Neutrophil (primary cell): ENCODE results near the gene CDH8.
"Not testable (repeated sequence)": the region's sequence is repeated elsewhere in the genome, so short reads cannot be mapped to it uniquely, and the experiment has no call there.

Source experiments
- H3K27ac ChIP-seq: fragments of 200-600 bp; sonication (generic); 2 replicates; pipeline ENCODE4 v1.5.1; 2016; ENCODE audit warnings: mild to moderate bottlenecking, moderate library complexity
- H3K27me3 ChIP-seq: fragments of 200-600 bp; sonication (generic); 2 replicates; pipeline ENCODE4 v1.6.0; 2016; ENCODE audit warnings: mild to moderate bottlenecking
- H3K36me3 ChIP-seq: fragments of 200-600 bp; sonication (generic); 2 replicates; pipeline ENCODE4 v1.5.1; 2017
- H3K4me1 ChIP-seq, 2 experiments: fragments of 200-600 bp in 1 of 2; sonication (generic) in 1 of 2; 1 replicate in 1 of 2; 2 replicates in 1 of 2; pipeline versions ENCODE4 v1.5.1 to v1.6.1; 2013 to 2016; ENCODE audit warnings: low read depth in 1 of 2, low read length in 1 of 2, mild to moderate bottlenecking in 1 of 2, moderate library complexity in 1 of 2; ENCODE audit not compliant: control insufficient read depth in 1 of 2, insufficient read depth in 1 of 2
- H3K4me3 ChIP-seq, 2 experiments: fragments of 200-600 bp in 1 of 2; sonication (generic) in 1 of 2; 1 replicate in 1 of 2; 2 replicates in 1 of 2; pipeline ENCODE4 v1.5.1; 2013 to 2016; ENCODE audit warnings: low read depth in 1 of 2, low read length in 1 of 2, mild to moderate bottlenecking in 1 of 2, moderate library complexity in 1 of 2
- H3K9me3 ChIP-seq: fragments of 200-600 bp; sonication (generic); 2 replicates; pipeline ENCODE4 v1.5.1; 2016
- TF ChIP-seq, protein P1 (sequence below): fragments of 200-600 bp; sonication (generic); IDR thresholded peaks from 2 replicates; pipeline ENCODE4 v1.5.1; 2016; ENCODE audit warnings: antibody characterized with exemption

Gene CDH8

DNA sequence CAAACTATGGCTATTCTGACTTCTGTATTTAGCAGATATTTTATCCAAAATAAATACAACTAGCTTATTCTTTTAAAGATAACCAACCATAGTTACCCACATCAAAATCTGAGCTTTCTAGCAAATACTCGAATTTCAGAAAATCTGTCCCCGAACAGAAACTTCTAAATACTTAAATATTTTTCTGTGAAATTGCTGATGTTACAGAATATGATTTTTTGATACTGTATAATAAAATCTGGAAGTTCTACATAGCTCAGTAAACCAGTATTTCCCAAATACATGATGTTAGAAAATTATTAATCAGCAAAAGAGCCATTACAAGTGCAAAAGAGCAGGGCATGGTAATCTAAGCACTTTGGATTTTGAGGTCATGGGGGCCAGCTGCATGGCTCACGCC lies 114.9 kb downstream of the CDH8 start:
- TF ChIP-seq, protein P1, sequence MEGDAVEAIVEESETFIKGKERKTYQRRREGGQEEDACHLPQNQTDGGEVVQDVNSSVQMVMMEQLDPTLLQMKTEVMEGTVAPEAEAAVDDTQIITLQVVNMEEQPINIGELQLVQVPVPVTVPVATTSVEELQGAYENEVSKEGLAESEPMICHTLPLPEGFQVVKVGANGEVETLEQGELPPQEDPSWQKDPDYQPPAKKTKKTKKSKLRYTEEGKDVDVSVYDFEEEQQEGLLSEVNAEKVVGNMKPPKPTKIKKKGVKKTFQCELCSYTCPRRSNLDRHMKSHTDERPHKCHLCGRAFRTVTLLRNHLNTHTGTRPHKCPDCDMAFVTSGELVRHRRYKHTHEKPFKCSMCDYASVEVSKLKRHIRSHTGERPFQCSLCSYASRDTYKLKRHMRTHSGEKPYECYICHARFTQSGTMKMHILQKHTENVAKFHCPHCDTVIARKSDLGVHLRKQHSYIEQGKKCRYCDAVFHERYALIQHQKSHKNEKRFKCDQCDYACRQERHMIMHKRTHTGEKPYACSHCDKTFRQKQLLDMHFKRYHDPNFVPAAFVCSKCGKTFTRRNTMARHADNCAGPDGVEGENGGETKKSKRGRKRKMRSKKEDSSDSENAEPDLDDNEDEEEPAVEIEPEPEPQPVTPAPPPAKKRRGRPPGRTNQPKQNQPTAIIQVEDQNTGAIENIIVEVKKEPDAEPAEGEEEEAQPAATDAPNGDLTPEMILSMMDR = no peak
- H3K9me3 ChIP-seq = no peaks in the 10 kb centered on the region
- H3K27ac ChIP-seq = no peak overlapping the region
- no peaks in the 10 kb centered on the region for H3K36me3 ChIP-seq
- no peak overlapping the region for H3K4me3 ChIP-seq
- no peaks in the 10 kb centered on the region for H3K4me1 ChIP-seq
- no peaks in the 10 kb centered on the region for H3K27me3 ChIP-seq

DNA sequence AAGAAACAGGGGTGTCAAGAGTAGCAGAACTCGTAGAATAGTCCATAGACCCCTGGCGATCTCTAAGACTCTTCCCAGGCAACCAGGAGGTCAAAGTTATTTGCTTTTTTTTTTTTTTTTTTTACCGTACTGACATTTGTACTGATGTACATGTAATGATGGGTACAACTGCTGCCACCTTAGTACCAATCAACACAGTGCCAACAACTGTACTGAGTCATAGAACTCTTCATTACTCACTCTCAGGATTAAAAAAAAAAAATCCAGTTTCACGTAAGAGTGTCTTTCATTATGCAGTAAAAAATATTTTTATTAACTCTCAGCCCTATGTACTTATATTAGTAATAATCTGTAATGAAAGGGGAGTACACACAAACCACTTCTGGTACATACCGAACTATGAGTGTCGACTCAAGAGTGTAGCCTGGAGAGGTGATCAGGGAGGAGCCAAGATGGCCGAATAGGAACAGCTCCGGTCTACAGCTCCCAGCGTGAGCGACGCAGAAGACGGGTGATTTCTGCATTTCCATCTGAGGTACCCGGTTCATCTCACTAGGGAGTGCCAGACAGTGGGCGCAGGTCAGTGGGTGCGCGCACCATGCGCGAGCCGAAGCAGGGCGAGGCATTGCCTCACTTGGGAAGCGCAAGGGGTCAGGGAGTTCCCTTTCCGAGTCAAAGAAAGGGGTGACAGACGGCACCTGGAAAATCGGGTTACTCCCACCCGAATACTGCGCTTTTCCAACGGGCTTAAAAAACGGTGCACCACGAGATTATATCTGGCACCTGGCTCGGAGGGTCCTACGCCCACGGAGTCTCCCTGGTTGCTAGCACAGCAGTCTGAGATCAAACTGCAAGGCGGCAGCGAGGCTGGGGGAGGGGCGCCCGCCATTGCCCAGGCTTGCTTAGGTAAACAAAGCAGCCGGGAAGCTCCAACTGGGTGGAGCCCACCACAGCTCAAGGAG lies 118.1 kb downstream of the CDH8 start:
- not testable (repeated sequence) for H3K4me3 ChIP-seq, H3K27ac ChIP-seq, H3K27me3 ChIP-seq, H3K36me3 ChIP-seq, H3K4me1 ChIP-seq, H3K9me3 ChIP-seq

DNA sequence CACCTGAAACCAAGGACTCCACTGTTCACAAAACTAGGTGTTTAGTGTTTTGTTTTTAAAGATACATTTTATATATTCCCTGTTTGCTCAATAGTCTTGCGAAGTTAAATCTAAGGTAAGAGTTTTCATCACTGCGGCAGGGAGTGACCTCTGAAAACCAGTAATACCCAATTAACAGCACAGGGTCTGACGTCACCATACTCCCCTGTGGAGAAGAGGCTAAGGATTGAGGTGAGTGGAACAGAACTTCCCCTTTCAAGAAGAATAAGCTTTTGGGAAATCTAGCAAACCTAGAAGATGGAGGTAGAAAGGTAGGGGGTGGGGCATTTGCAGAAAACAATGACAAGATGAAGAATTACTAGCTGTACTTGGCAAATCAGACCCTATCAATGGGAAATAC lies 120.7 kb downstream of the CDH8 start:
- Histone ChIP-seq H3K27ac (no peak overlapping the region), H3K4me1 (no peaks in the 10 kb centered on the region), H3K4me3 (no peak overlapping the region), H3K27me3 (no peaks in the 10 kb centered on the region), H3K9me3 (no peaks in the 10 kb centered on the region), H3K36me3 (no peaks in the 10 kb centered on the region)
- TF ChIP-seq, protein P1 = no peak

DNA sequence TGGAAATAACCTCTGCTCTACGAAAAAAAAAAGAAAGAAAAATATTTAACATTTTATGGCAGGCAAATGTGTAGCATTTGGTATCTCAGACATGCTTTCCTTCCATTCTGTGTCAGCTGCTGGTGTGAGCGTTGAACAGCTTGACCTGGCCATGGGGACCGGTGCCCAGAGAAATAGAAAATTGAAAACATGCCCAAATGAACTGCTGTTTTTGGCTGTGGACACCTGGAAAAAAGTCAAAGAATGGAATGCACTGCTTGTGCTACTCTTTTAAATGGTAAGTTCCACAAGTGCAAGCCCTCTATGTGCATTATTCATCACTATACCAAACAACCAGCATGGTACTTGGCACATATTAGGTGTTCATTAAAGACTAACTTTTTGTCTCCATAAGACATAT lies 127.2 kb downstream of the CDH8 start:
- TF ChIP-seq, protein P1 = no peak

DNA sequence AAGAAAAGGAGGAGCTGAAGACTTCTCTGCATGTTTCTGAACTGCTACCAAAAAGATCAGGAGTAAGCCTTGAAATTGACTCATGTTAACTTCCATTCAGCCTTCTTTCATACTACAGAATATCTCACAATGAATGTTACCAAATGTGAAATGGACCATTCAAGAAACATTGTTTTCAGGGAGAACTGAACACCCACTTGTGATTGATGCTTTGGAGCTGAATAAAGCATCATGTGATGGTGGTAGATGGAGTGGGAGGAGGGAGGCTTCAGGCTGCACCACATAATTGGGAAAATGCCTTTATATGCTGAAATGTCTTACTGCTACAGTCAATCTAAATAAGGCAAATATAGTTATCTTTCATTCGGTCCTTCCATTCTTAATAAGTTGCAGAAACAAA lies 127.8 kb downstream of the CDH8 start:
- no peaks in the 10 kb centered on the region for H3K36me3 ChIP-seq
- TF ChIP-seq, protein P1 = no peak
- no peaks in the 10 kb centered on the region for H3K9me3 ChIP-seq
- H3K27ac ChIP-seq = no peak overlapping the region
- no peaks in the 10 kb centered on the region for H3K4me1 ChIP-seq
- H3K4me3 ChIP-seq = no peak overlapping the region
- H3K27me3 ChIP-seq = no peaks in the 10 kb centered on the region

More for the DNA sequence above, 127.2 kb downstream of the CDH8 start:
- H3K27me3 ChIP-seq = no peaks in the 10 kb centered on the region
- H3K27ac ChIP-seq = no peak overlapping the region
- H3K4me3 ChIP-seq = no peak overlapping the region
- no peaks in the 10 kb centered on the region for H3K4me1 ChIP-seq
- H3K36me3 ChIP-seq = no peaks in the 10 kb centered on the region
- H3K9me3 ChIP-seq = no peaks in the 10 kb centered on the region

DNA sequence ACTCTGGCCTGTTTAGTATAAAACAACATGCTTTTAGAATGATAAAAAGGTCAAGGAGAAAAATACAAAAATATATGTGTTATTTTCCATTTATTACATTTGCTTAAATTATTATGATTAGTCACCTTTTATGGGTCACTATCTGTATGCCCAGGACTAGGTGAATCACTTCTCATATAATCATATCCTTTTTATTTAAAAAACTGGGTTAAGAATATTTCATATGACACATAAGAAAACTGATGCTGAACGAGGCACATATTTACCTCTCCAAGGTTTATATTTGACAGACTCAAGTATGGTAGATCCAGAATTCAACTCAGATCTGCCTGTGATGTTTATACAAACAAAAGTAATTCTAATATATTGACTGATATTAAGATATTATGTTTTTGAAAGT lies 134.5 kb downstream of the CDH8 start:
- H3K36me3 ChIP-seq = no peaks in the 10 kb centered on the region
- TF ChIP-seq, protein P1 = no peak
- H3K4me3 ChIP-seq = no peak overlapping the region
- H3K27me3 ChIP-seq = no peaks in the 10 kb centered on the region
- H3K9me3 ChIP-seq = no peaks in the 10 kb centered on the region
- no peak overlapping the region for H3K27ac ChIP-seq
- no peaks in the 10 kb centered on the region for H3K4me1 ChIP-seq
